GM12878 (cell line): ENCODE data around the gene IL15. TPM values are rescaled to one million over a fixed set of nuclear protein-coding genes. Genes with fewer than 3 reads are reported as not detected.

Experiments used
- ATAC-seq: fragments of 200-7000 bp; cut with Tn5 transposase; 3 replicates; pipeline ENCODE4 v1.9.1; 2020; ENCODE audit warnings: mild to moderate bottlenecking, moderate library complexity
- BruUV-seq: library from RNA; stranded (reverse); fragments of 400-500 nt; replicated peaks from 2 replicates; lab custom pipeline; 2021; lab: Mats Ljungman, UMichigan
- CTCF ChIA-PET: fragments of 300-600 bp; sonication (Branson Sonifier 250); formaldehyde crosslinking; extraction: SDS; loops from one replicate; lab custom pipeline; 2021; ENCODE audit warnings: inconsistent platforms; lab: Yijun Ruan, JAX
- POLR2A ChIA-PET: fragments of 350-600 bp; formaldehyde crosslinking; extraction: SDS; loops from one replicate; lab custom pipeline; 2021; ENCODE audit warnings: inconsistent platforms; lab: Charles Lee
- RAD21 ChIA-PET: fragments of 300-600 bp; sonication (Branson Sonifier 250); formaldehyde crosslinking; loops from one replicate; lab custom pipeline; 2023; ENCODE audit warnings: antibody characterized with exemption; ENCODE audit not compliant: unreplicated experiment; lab: Charles Lee
- SMC1A ChIA-PET: fragments of 300-600 bp; sonication (Branson Sonifier 250); formaldehyde crosslinking; loops from one replicate; lab custom pipeline; 2023; ENCODE audit not compliant: unreplicated experiment, uncharacterized antibody; lab: Charles Lee
- DNase-seq: peaks from one replicate; pipeline ENCODE4 v3.0.0-alpha.2; 2011; ENCODE audit warnings: low read depth, low spot score
- FAIRE-seq: peaks from 3 replicates; lab custom pipeline; 2011; peaks lifted over from hg19 to GRCh38; lab: Jason Lieb, UNC
- H2AFZ ChIP-seq: 2 replicates; pipeline ENCODE4 v1.6.0; 2011; ENCODE audit warnings: low read depth, low read length, control low read depth; ENCODE audit not compliant: control insufficient read depth
- H3K27ac ChIP-seq: 2 replicates; pipeline ENCODE4 v1.5.1; 2011; ENCODE audit warnings: control low read depth; ENCODE audit not compliant: control insufficient read depth, insufficient read depth
- H3K27me3 ChIP-seq, 2 experiments: replicated peaks in 1 of 2; 2 replicates each; pipeline versions ENCODE4 v1.6.0 to v1.6.1; 2011; ENCODE audit warnings: low read length in 1 of 2; ENCODE audit not compliant: control insufficient read depth in 2 of 2, insufficient read depth in 2 of 2
- H3K36me3 ChIP-seq, 2 experiments: 2 replicates each; pipeline ENCODE4 v1.5.1; 2011; ENCODE audit warnings: low read length in 1 of 2; ENCODE audit not compliant: control insufficient read depth in 2 of 2, insufficient read depth in 2 of 2
- H3K4me1 ChIP-seq: 2 replicates; pipeline ENCODE4 v1.6.1; 2011; ENCODE audit warnings: mild to moderate bottlenecking, low read length, moderate library complexity, mixed read lengths; ENCODE audit not compliant: control insufficient read depth, insufficient read depth
- H3K4me2 ChIP-seq: 2 replicates; pipeline ENCODE4 v1.6.0; 2011; ENCODE audit warnings: control low read depth; ENCODE audit not compliant: control insufficient read depth, insufficient read depth
- H3K4me3 ChIP-seq: fragments of 200-600 bp; sonication (generic); 2 replicates; pipeline ENCODE4 v1.5.1; 2016
- H3K79me2 ChIP-seq: 2 replicates; pipeline ENCODE4 v1.6.0; 2011; ENCODE audit warnings: low read length; ENCODE audit not compliant: control insufficient read depth, insufficient read depth
- H3K9ac ChIP-seq: 2 replicates; pipeline ENCODE4 v1.8.0; 2011; ENCODE audit warnings: low read length, control low read depth, mixed read lengths; ENCODE audit not compliant: control insufficient read depth, insufficient read depth
- H3K9me3 ChIP-seq: replicated peaks from 3 replicates; pipeline ENCODE4 v1.5.1; 2011; ENCODE audit warnings: mild to moderate bottlenecking, low read length; ENCODE audit not compliant: control insufficient read depth, insufficient read depth
- H4K20me1 ChIP-seq: 2 replicates; pipeline ENCODE4 v1.6.0; 2011; ENCODE audit not compliant: control insufficient read depth, insufficient read depth
- ATF7 ChIP-seq: fragments of 450-650 bp; IDR thresholded peaks from 2 replicates; pipeline ENCODE4 v1.6.1; 2016; ENCODE audit warnings: low read depth, mild to moderate bottlenecking
- BCL11A ChIP-seq: IDR thresholded peaks from 2 replicates; pipeline ENCODE4 v1.6.1; 2011; ENCODE audit warnings: low read depth, low read length
- BCLAF1 ChIP-seq: fragments of 450-650 bp; IDR thresholded peaks from 2 replicates; pipeline ENCODE4 v1.6.1; 2017; ENCODE audit warnings: antibody characterized with exemption, mild to moderate bottlenecking, moderate library complexity
- GATAD2B ChIP-seq: fragments of 450-650 bp; conservative IDR thresholded peaks from 2 replicates; pipeline ENCODE4 v1.6.1; 2017; ENCODE audit warnings: low read depth, mild to moderate bottlenecking, moderate library complexity
- IKZF1 ChIP-seq: fragments of 450-650 bp; conservative IDR thresholded peaks from 2 replicates; pipeline ENCODE4 v1.6.1; 2017; ENCODE audit warnings: antibody characterized with exemption, mild to moderate bottlenecking
- IRF5 ChIP-seq: fragments of 450-650 bp; IDR thresholded peaks from 2 replicates; pipeline ENCODE4 v1.6.1; 2017; ENCODE audit warnings: borderline replicate concordance
- MXI1 ChIP-seq: fragments of 150-350 bp; IDR thresholded peaks from 2 replicates; pipeline ENCODE4 v1.6.1; 2011; ENCODE audit warnings: low read depth, mild to moderate bottlenecking, inconsistent platforms, low read length, improper control_type of control experiment
- RFX5 ChIP-seq: IDR thresholded peaks from 2 replicates; pipeline ENCODE4 v1.6.1; 2011; ENCODE audit warnings: low read depth, low read length, improper control_type of control experiment
- SIX5 ChIP-seq: IDR thresholded peaks from 2 replicates; pipeline ENCODE4 v1.6.1; 2011; ENCODE audit warnings: mild to moderate bottlenecking, low read depth, low read length, moderate library complexity; ENCODE audit not compliant: severe bottlenecking
- SUPT20H ChIP-seq: IDR thresholded peaks from 2 replicates; pipeline ENCODE4 v1.6.1; 2011; ENCODE audit warnings: low read depth, mild to moderate bottlenecking, low read length, moderate library complexity, borderline replicate concordance; ENCODE audit not compliant: control insufficient read depth
- SUZ12 ChIP-seq: fragments of 200-600 bp; sonication (generic); IDR thresholded peaks from one replicate; pipeline ENCODE4 v1.6.1; 2018; ENCODE audit warnings: antibody characterized with exemption, mild to moderate bottlenecking; ENCODE audit not compliant: unreplicated experiment
- TBL1XR1 ChIP-seq: IDR thresholded peaks from 2 replicates; pipeline ENCODE4 v1.6.1; 2012; ENCODE audit warnings: low read depth, low read length, improper control_type of control experiment
- ZZZ3 ChIP-seq: IDR thresholded peaks from 2 replicates; pipeline ENCODE4 v1.6.1; 2011; ENCODE audit warnings: low read depth; ENCODE audit not compliant: control insufficient read depth, insufficient read length
- WGBS: methylation state at CpG from one replicate; pipeline ENCODE4 v1.1.6; 2016; ENCODE audit warnings: low lambda C conversion rate; ENCODE audit not compliant: insufficient replicate concordance, insufficient coverage; ENCODE audit errors: missing lambda C conversion rate; 5-methylcytosine and 5-hydroxymethylcytosine counted together
- in situ Hi-C: fragments of 300-500 bp; cut with MboI; formaldehyde crosslinking; loops from 9 replicates; pipeline ENCODE4 v1.14.3; 2018; ENCODE audit warnings: mixed read lengths
- intact Hi-C: fragments of 100-400 bp; cut with micrococcal nuclease; formaldehyde crosslinking; loops from one replicate; pipeline ENCODE4 v1.14.2; 2022; ENCODE audit not compliant: unreplicated experiment
- polyA plus RNA-seq, 11 experiments: library from polyadenylated mRNA; depleted of rRNA in 4 of 11; unstranded in 6 of 11; stranded (reverse) in 5 of 11; fragments of >200 nt; fragmentation: Nextera tagmentation in 4 of 11; fragmentation: Illumina TruSeq in 1 of 11; extraction: Ambion mirVana in 4 of 11; extraction: Trizol in 1 of 11; gene quantifications; 1 replicate in 1 of 11; 2 replicates in 10 of 11; pipeline versions ENCODE4 v1.2.1 to v1.2.3, GENCODE V29; 2011 to 2016; ENCODE audit warnings: inconsistent platforms in 2 of 11, missing spikeins in 2 of 11, low read depth in 1 of 11
- total RNA-seq, 4 experiments: library from RNA; depleted of rRNA in 3 of 4; stranded (reverse); fragments of >200 nt in 3 of 4; fragmentation: Illumina TruSeq in 1 of 4; extraction: Trizol in 1 of 4; gene quantifications; 2 replicates each; pipeline versions ENCODE4 v1.2.1 to v1.2.3, GENCODE V29; 2013 to 2021
- TF ChIP-seq, protein P1 (sequence below): fragments of 450-650 bp; IDR thresholded peaks from 2 replicates; pipeline ENCODE4 v1.6.1; 2016; ENCODE audit warnings: mild to moderate bottlenecking
- TF ChIP-seq, protein P2 (sequence below): fragments of 450-650 bp; IDR thresholded peaks from 2 replicates; pipeline ENCODE4 v1.6.1; 2017; ENCODE audit warnings: mild to moderate bottlenecking, low read depth, inconsistent platforms; ENCODE audit not compliant: poor library complexity, severe bottlenecking

Gene IL15
- total and polyA plus RNA-seq, 10 of the 15 experiments (the other 5 are each of a cell fraction or from before 2014, with no cell fraction given): 6.0 to 11.4 (median 8.2) TPM

- peak; percentile 47; the same call in 1 of the 2 replicates for TF ChIP-seq ATF7
- TF ChIP-seq SIX5: no peak
- TF ChIP-seq MXI1: no peak
- TF ChIP-seq ZZZ3: no peak
- no peak for TF ChIP-seq BCL11A
- TF ChIP-seq SUZ12: no peak
These were observed 1.2 kb downstream of the IL15 start (continued) for GRCh38 chr4:141637565-141637964.

- H3K4me2 ChIP-seq: peak overlapping the region; percentile 90
- H3K36me3 ChIP-seq: no peaks in the 10 kb centered on the region
- H3K4me3 ChIP-seq: peak overlapping the region; percentile 53
- peak overlapping the region; percentile 80 for H3K9ac ChIP-seq
- no peak for DNase-seq
- ChIA-PET POLR2A (interaction anchor here (1.3 to 1.9 kb wide), 2 partner anchors 9 to 21 kb away, joined by 4 to 6 read pairs; no protein-coding TSS in a partner anchor), CTCF (interaction anchor here (0.6 to 3.4 kb wide), 6 partner anchors 9 to 73 kb away, joined by 3 to 13 read pairs (median 4); no protein-coding TSS in a partner anchor), RAD21 (interaction anchor here (1.1 to 2.7 kb wide), 8 partner anchors 9 to 331 kb away, joined by 4 to 8 read pairs (median 6); no protein-coding TSS in a partner anchor), SMC1A (interaction anchor here (0.9 to 3.4 kb wide), 14 partner anchors 8 to 687 kb away, joined by 3 to 22 read pairs (median 8); no protein-coding TSS in a partner anchor)
- peaks cover 11% of the 10 kb centered on the region for H3K4me1 ChIP-seq
- FAIRE-seq: no peak
- peak overlapping the region; percentile 90 for H3K27ac ChIP-seq
- H4K20me1 ChIP-seq: no peaks in the 10 kb centered on the region
- in situ Hi-C loops: no loop called here
- H2AFZ ChIP-seq: no peak overlapping the region
- no peak for ATAC-seq
- no peaks in the 10 kb centered on the region for H3K27me3 ChIP-seq
- no peaks in the 10 kb centered on the region for H3K9me3 ChIP-seq
- intact Hi-C loops: loop anchor here (5.0 to 10.0 kb wide), 4 partner anchors 141 to 413 kb away; partner anchors contain the start of gene ZNF330
- BruUV-seq: TSS peak; percentile 52
- WGBS: 2% methylated on average over 2 of the region's 2 CpGs
- peaks cover 54% of the 10 kb centered on the region for H3K79me2 ChIP-seq
- no peak for TF ChIP-seq BCLAF1
- TF ChIP-seq, protein P1, sequence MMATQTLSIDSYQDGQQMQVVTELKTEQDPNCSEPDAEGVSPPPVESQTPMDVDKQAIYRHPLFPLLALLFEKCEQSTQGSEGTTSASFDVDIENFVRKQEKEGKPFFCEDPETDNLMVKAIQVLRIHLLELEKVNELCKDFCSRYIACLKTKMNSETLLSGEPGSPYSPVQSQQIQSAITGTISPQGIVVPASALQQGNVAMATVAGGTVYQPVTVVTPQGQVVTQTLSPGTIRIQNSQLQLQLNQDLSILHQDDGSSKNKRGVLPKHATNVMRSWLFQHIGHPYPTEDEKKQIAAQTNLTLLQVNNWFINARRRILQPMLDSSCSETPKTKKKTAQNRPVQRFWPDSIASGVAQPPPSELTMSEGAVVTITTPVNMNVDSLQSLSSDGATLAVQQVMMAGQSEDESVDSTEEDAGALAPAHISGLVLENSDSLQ: 0 out of 2 replicates have a peak, but pooled peaks have one; percentile 32
- no peak for TF ChIP-seq IRF5
- TF ChIP-seq, protein P2, sequence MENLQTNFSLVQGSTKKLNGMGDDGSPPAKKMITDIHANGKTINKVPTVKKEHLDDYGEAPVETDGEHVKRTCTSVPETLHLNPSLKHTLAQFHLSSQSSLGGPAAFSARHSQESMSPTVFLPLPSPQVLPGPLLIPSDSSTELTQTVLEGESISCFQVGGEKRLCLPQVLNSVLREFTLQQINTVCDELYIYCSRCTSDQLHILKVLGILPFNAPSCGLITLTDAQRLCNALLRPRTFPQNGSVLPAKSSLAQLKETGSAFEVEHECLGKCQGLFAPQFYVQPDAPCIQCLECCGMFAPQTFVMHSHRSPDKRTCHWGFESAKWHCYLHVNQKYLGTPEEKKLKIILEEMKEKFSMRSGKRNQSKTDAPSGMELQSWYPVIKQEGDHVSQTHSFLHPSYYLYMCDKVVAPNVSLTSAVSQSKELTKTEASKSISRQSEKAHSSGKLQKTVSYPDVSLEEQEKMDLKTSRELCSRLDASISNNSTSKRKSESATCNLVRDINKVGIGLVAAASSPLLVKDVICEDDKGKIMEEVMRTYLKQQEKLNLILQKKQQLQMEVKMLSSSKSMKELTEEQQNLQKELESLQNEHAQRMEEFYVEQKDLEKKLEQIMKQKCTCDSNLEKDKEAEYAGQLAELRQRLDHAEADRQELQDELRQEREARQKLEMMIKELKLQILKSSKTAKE: no peak
- TF ChIP-seq RFX5: peak; percentile 73; the same call in 1 of the 2 replicates
- no peak for TF ChIP-seq SUPT20H
- 0 out of 2 replicates have a peak, but pooled peaks have one; percentile 9 for TF ChIP-seq IKZF1
- TF ChIP-seq TBL1XR1: no peak
- no peak for TF ChIP-seq GATAD2B
These were observed 1.8 kb downstream of the IL15 start for GRCh38 chr4:141638230-141638629.
